H1 (cell line): ENCODE data around the gene AAK1. TPM values are rescaled to one million over a fixed set of nuclear protein-coding genes. Genes with fewer than 3 reads are reported as not detected.

Source experiments
- CTCF ChIA-PET: fragments of 300-600 bp; sonication (Branson Sonifier 250); formaldehyde crosslinking; loops from one replicate; lab custom pipeline; 2021; ENCODE audit not compliant: partially characterized antibody; lab: Charles Lee
- POLR2A ChIA-PET: fragments of 300-600 bp; sonication (Branson Sonifier 250); formaldehyde crosslinking; loops from one replicate; lab custom pipeline; 2021; ENCODE audit warnings: inconsistent platforms; ENCODE audit not compliant: partially characterized antibody; lab: Charles Lee
- DNase-seq, 2 experiments: peaks; one replicate each; pipeline versions ENCODE4 v3.0.0 to v3.0.0-alpha.2; 2010 to 2022; ENCODE audit warnings: low spot score in 2 of 2, low read depth in 1 of 2, mixed read lengths in 1 of 2
- FAIRE-seq: peaks from 2 replicates; lab custom pipeline; 2011; peaks lifted over from hg19 to GRCh38; lab: Jason Lieb, UNC
- H2AFZ ChIP-seq: 2 replicates; pipeline ENCODE4 v1.8.1; 2012; ENCODE audit warnings: low read length, inconsistent platforms
- H2AK5ac ChIP-seq: 2 replicates; pipeline ENCODE4 v1.6.1; 2013; ENCODE audit warnings: low read depth, low read length
- H2BK120ac ChIP-seq: replicated peaks from 2 replicates; pipeline ENCODE3; 2013; ENCODE audit warnings: low read depth, low read length, inconsistent platforms
- H2BK12ac ChIP-seq: 2 replicates; pipeline ENCODE4 v1.6.1; 2013; ENCODE audit warnings: low read depth, low read length
- H2BK15ac ChIP-seq: 2 replicates; pipeline ENCODE4 v1.6.1; 2013; ENCODE audit warnings: low read length
- H2BK20ac ChIP-seq: 2 replicates; pipeline ENCODE4 v1.6.1; 2013; ENCODE audit warnings: low read length
- H2BK5ac ChIP-seq: 2 replicates; pipeline ENCODE4 v1.6.1; 2013; ENCODE audit warnings: low read depth, low read length
- H3K14ac ChIP-seq: 2 replicates; pipeline ENCODE4 v1.6.1; 2013; ENCODE audit warnings: inconsistent platforms; ENCODE audit not compliant: insufficient read length
- H3K18ac ChIP-seq: 2 replicates; pipeline ENCODE4 v1.6.1; 2013; ENCODE audit warnings: low read length; ENCODE audit errors: extremely low read depth
- H3K23ac ChIP-seq: 2 replicates; pipeline ENCODE4 v1.6.1; 2013; ENCODE audit warnings: inconsistent platforms; ENCODE audit not compliant: insufficient read length
- H3K23me2 ChIP-seq: 2 replicates; pipeline ENCODE4 v1.6.1; 2013; ENCODE audit warnings: low read depth, low read length
- H3K27ac ChIP-seq: 2 replicates; pipeline ENCODE4 v1.6.1; 2011; ENCODE audit warnings: low read depth, low read length, inconsistent platforms
- H3K27me3 ChIP-seq, 4 experiments: replicated peaks in 1 of 4; 1 replicate in 1 of 4; 2 replicates in 3 of 4; pipeline versions ENCODE4 v1.6.1 to v1.8.1; 2011 to 2013; ENCODE audit warnings: low read length in 3 of 4, mild to moderate bottlenecking in 3 of 4, inconsistent platforms in 2 of 4, mixed read lengths in 2 of 4, moderate library complexity in 1 of 4; ENCODE audit not compliant: control insufficient read depth in 3 of 4, insufficient read depth in 3 of 4; ENCODE audit errors: extremely low read depth in 1 of 4
- H3K36me3 ChIP-seq, 4 experiments: 2 replicates each; pipeline versions ENCODE4 v1.6.1 to v1.8.1; 2011 to 2013; ENCODE audit warnings: mild to moderate bottlenecking in 4 of 4, low read length in 3 of 4, moderate library complexity in 2 of 4, control low read depth in 1 of 4, inconsistent platforms in 1 of 4; ENCODE audit not compliant: insufficient read depth in 4 of 4, control insufficient read depth in 2 of 4
- H3K4ac ChIP-seq: replicated peaks from 2 replicates; pipeline ENCODE3; 2013; ENCODE audit warnings: low read length, low read depth, mixed read lengths, inconsistent platforms; ENCODE audit not compliant: insufficient read length
- H3K4me1 ChIP-seq, 4 experiments: replicated peaks in 1 of 4; 1 replicate in 1 of 4; 2 replicates in 3 of 4; pipeline versions ENCODE4 v1.6.1 to v1.8.1; 2011 to 2013; ENCODE audit warnings: low read length in 3 of 4, inconsistent platforms in 2 of 4, mixed read lengths in 1 of 4; ENCODE audit not compliant: insufficient read depth in 4 of 4, control insufficient read depth in 3 of 4
- H3K4me2 ChIP-seq, 2 experiments: 2 replicates each; pipeline versions ENCODE4 v1.6.1 to v1.8.1; 2011 to 2013; ENCODE audit warnings: low read depth in 2 of 2, low read length in 2 of 2, control low read depth in 1 of 2, inconsistent platforms in 1 of 2, mild to moderate bottlenecking in 1 of 2; ENCODE audit not compliant: insufficient read depth in 1 of 2
- H3K4me3 ChIP-seq, 4 experiments: fragments of 200-600, 300-600 bp in 1 of 4; sonication (generic), shearing (Covaris generic), sonication (Bioruptor Twin) in 1 of 4; 2 replicates each; pipeline versions ENCODE4 v1.5.1 to v1.8.1; 2011 to 2016; ENCODE audit warnings: low read length in 4 of 4, low read depth in 3 of 4, control low read depth in 2 of 4, inconsistent platforms in 2 of 4, mild to moderate bottlenecking in 2 of 4, mixed read lengths in 1 of 4, moderate library complexity in 1 of 4; ENCODE audit not compliant: insufficient read depth in 2 of 4; ENCODE audit errors: extremely low read depth in 1 of 4
- H3K56ac ChIP-seq: replicated peaks from 2 replicates; pipeline ENCODE3; 2013; ENCODE audit warnings: low read depth, mild to moderate bottlenecking, mixed read lengths, low read length, inconsistent platforms; ENCODE audit not compliant: insufficient read length
- H3K79me1 ChIP-seq: 2 replicates; pipeline ENCODE4 v1.6.1; 2013; ENCODE audit warnings: low read depth, low read length, control low read depth
- H3K79me2 ChIP-seq, 2 experiments: 2 replicates each; pipeline versions ENCODE4 v1.6.1 to v1.8.1; 2012 to 2013; ENCODE audit warnings: low read length in 2 of 2, mild to moderate bottlenecking in 2 of 2, inconsistent platforms in 1 of 2; ENCODE audit not compliant: insufficient read depth in 2 of 2, control insufficient read depth in 1 of 2
- H3K9ac ChIP-seq, 4 experiments: replicated peaks in 1 of 4; 1 replicate in 1 of 4; 2 replicates in 3 of 4; pipeline versions ENCODE4 v1.6.1 to v1.8.1; 2011 to 2013; ENCODE audit warnings: low read depth in 3 of 4, low read length in 3 of 4, control low read depth in 2 of 4, mild to moderate bottlenecking in 2 of 4, moderate library complexity in 2 of 4, inconsistent platforms in 1 of 4; ENCODE audit errors: extremely low read depth in 1 of 4
- H3K9me3 ChIP-seq, 2 experiments: 2 replicates each; pipeline versions ENCODE4 v1.6.1 to v1.8.1; 2012 to 2013; ENCODE audit warnings: mild to moderate bottlenecking in 2 of 2, moderate library complexity in 2 of 2, control low read depth in 1 of 2, inconsistent platforms in 1 of 2, low read depth in 1 of 2, low read length in 1 of 2, mixed read lengths in 1 of 2; ENCODE audit not compliant: insufficient read depth in 2 of 2
- H4K20me1 ChIP-seq, 2 experiments: replicated peaks in 1 of 2; 2 replicates each; pipeline versions ENCODE3 to v1.8.1; 2011 to 2013; ENCODE audit warnings: inconsistent platforms in 2 of 2, low read length in 2 of 2, mild to moderate bottlenecking in 1 of 2; ENCODE audit not compliant: insufficient read depth in 2 of 2, control insufficient read depth in 1 of 2
- H4K5ac ChIP-seq: 2 replicates; pipeline ENCODE4 v1.6.1; 2013; ENCODE audit warnings: low read length, low read depth, mixed read lengths, inconsistent platforms; ENCODE audit not compliant: insufficient read length
- H4K8ac ChIP-seq: 2 replicates; pipeline ENCODE4 v1.8.0; 2013; ENCODE audit warnings: mild to moderate bottlenecking, moderate library complexity, low read length, inconsistent platforms; ENCODE audit not compliant: insufficient read depth; ENCODE audit errors: extremely low read depth
- H4K91ac ChIP-seq: replicated peaks from 2 replicates; pipeline ENCODE3; 2013; ENCODE audit warnings: low read length, mixed read lengths, inconsistent platforms; ENCODE audit not compliant: insufficient read length
- ATF3 ChIP-seq: IDR thresholded peaks from 2 replicates; pipeline ENCODE4 v1.6.1; 2011; ENCODE audit warnings: low read depth, mild to moderate bottlenecking, low read length; ENCODE audit not compliant: insufficient read depth
- CBX8 ChIP-seq: fragments of 300-800, 300-1000 bp; sonication (generic); IDR thresholded peaks from 2 replicates; pipeline ENCODE4 v1.7.1; 2016; ENCODE audit warnings: low read depth, low read length, borderline replicate concordance
- CEBPB ChIP-seq: IDR thresholded peaks from 2 replicates; pipeline ENCODE4 v1.6.1; 2012; ENCODE audit warnings: low read depth, low read length
- TAF7 ChIP-seq: optimal IDR thresholded peaks from 2 replicates; pipeline ENCODE3; 2011; ENCODE audit warnings: low read depth, mild to moderate bottlenecking, inconsistent platforms, low read length, moderate library complexity, borderline replicate concordance
- WGBS, 2 experiments: shearing (Covaris generic) in 1 of 2; methylation state at CpG; one replicate each; pipeline versions ENCODE4 v1.1.6 to v1.1.7; 2013 to 2015; ENCODE audit warnings: low lambda C conversion rate in 2 of 2, mixed read lengths in 2 of 2, inconsistent platforms in 1 of 2, low coverage in 1 of 2, missing lambda C conversion rate in 1 of 2; ENCODE audit not compliant: insufficient replicate concordance in 2 of 2, insufficient coverage in 1 of 2, insufficient read length in 1 of 2; ENCODE audit errors: extremely low coverage in 1 of 2, missing lambda C conversion rate in 1 of 2; 5-methylcytosine and 5-hydroxymethylcytosine counted together
- polyA plus RNA-seq, 7 experiments: library from polyadenylated mRNA; depleted of rRNA in 3 of 7; stranded (reverse) in 5 of 7; unstranded in 2 of 7; fragments of >200 nt in 5 of 7; fragments of 200-250 nt in 2 of 7; gene quantifications; 1 replicate in 5 of 7; 2 replicates in 1 of 7; 4 replicates in 1 of 7; pipeline versions ENCODE4 v1.2.1 to v1.2.3, GENCODE V29; 2011 to 2013; ENCODE audit warnings: missing spikeins in 2 of 7, mixed read lengths in 2 of 7
- total RNA-seq: library from RNA; stranded (reverse); fragmentation: NEBNext Ultra II Directional; extraction: Animal tissue kit (Norgen Biotek cat#: 25700); gene quantifications from 2 replicates; pipeline ENCODE4 v1.2.1, GENCODE V29; 2021

Gene AAK1
- total and polyA plus RNA-seq, 2 of the 8 experiments (the other 6 are each of a cell fraction or from before 2014, with no cell fraction given) = 10.0 to 40.5 TPM

GRCh38 chr2:69641471-69641870 lies 2.1 kb downstream of the AAK1 start:
- no peaks in the 10 kb centered on the region for H3K27me3 ChIP-seq
- TF ChIP-seq TAF7 (no peak), ATF3 (no peak), CBX8 (no peak), CEBPB (no peak)
- TF ChIP-seq, all 59 proteins: peak for 0
- Histone ChIP-seq H3K36me3 (no peaks in the 10 kb centered on the region), H2BK15ac (no peak overlapping the region), H3K9me3 (no peaks in the 10 kb centered on the region), H2BK120ac (no peak overlapping the region), H3K27ac (no peak overlapping the region), H3K23ac (no peak overlapping the region), H2BK20ac (no peak overlapping the region), H3K4me1 (peaks cover 4 to 19% (median 13%) of the 10 kb centered on the region in 4 experiments; a peak in 6 of 7 replicates), H3K4ac (no peak overlapping the region), H3K18ac (no peak overlapping the region), H4K91ac (no peak overlapping the region), H3K4me3 (peak overlapping the region; percentile 21 to 100 (median 60); a peak in 7 of 8 replicates), H2AFZ (no peak overlapping the region), H2AK5ac (no peak overlapping the region), H3K79me1 (peaks cover 5% of the 10 kb centered on the region; the same call in 1 of the 2 replicates), H2BK5ac (no peak overlapping the region), H3K14ac (no peak overlapping the region), H4K5ac (no peak overlapping the region), H3K56ac (no peak overlapping the region), H3K9ac (no peak overlapping the region; a peak in 1 of 7 replicates), H3K23me2 (peaks cover 8% of the 10 kb centered on the region), H4K8ac (no peak overlapping the region), H3K79me2 (peaks cover 6 to 60% of the 10 kb centered on the region in 2 experiments; a peak in 3 of 4 replicates), H2BK12ac (no peak overlapping the region), H4K20me1 (peaks cover 1 to 2% of the 10 kb centered on the region in 2 experiments), H3K4me2 (peak overlapping the region; percentile 98 to 99)
- ChIA-PET CTCF (interaction anchor here (1.0 to 1.7 kb wide), 3 partner anchors 19 to 81 kb away, joined by 3 to 7 read pairs (median 4); no protein-coding TSS in a partner anchor), POLR2A (interaction anchor here (1.0 kb wide), 1 partner anchor 10 kb away, joined by 3 read pairs; no protein-coding TSS in a partner anchor)
- 83% methylated on average over 3 of the region's 3 CpGs; no CpG with 5 or more reads in 1 of the 2 experiments for WGBS, 2 experiments
- FAIRE-seq (no peak), DNase-seq (no peak)
